ENCODE data around the gene USP7. TPM values are rescaled to one million over a fixed set of nuclear protein-coding genes. Genes with fewer than 3 reads are reported as not detected.
A peak's percentile ranks its signal among the peaks of the same experiment; 100 is the strongest.

The USP7 gene
- total RNA-seq, 1 donor: 44.4 TPM

- no peak for DNase-seq (ENCODE audit: low read depth in 2 of 3, low spot score in 2 of 3)
Observed at GRCh38 chr16:8955828-8956227, 7.9 kb downstream of the USP7 start.

DNA sequence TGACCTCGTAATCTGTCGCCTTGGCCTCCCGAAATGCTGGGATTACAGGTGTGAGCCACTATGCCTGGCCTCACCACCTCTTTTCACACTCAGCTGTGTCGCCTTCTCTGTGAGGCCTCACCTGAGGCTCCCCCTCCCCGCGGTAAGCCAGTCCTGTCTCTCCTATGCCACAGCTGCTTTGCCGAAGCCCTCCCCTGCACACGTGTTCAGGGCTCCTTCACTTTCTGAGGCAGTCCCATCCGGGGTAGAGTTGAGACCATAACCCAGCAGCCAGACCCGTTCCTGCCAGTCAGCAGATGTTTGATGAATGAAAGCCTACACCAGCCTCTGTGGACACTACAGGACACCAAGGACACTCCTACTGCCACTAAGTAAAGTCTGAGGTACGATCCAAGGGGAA, 10.6 kb downstream of the USP7 start:
- no peak for DNase-seq (ENCODE audit: low read depth in 2 of 3, low spot score in 2 of 3)

GRCh38 chr16:8952281-8952751, 11.4 kb downstream of the USP7 start:
- DNase-seq (ENCODE audit: low read depth in 2 of 3, low spot score in 2 of 3): no peak

DNA sequence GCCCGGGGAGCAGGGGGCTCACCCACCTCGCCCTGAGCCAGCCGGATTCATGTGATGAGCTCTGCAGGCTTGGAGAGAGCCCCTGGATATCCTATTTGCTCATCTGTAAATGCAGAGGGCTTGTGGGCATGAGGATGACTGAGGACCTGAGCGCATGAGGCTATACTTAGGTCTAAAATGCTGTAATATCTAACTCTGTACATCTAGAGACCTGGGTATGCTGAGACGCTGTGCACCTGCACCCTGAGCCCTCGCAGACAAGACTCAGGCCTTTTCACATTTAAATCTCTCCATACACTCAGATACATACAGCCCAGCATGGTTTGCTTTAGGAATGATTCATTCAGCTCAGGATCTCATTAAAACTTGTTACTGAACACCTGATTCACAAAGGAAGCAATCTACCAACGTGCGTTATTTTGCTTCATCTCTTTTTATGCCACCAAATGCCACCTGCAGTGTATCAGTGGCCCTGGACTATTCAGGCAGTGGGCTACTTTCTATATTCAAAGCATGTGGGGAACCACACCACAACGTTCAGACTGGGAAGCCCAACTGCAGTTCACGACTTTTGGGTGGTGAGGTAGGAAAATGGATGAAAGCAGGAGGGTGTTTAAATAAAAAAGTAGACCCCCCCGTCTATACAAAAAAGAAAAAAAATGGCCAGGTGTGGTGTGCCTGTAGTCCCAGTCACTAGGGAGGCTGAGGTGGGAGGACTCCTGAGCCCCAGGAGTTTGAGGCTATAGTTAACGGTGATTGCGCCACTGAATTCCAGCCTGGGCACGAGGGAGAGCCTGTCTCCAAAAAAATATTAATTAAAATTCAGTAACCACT, 12.0 kb downstream of the USP7 start:
- no peak for DNase-seq (ENCODE audit: low read depth in 2 of 3, low spot score in 2 of 3)

GRCh38 chr16:8950580-8951077, 13.1 kb downstream of the USP7 start:
- no peak for DNase-seq (ENCODE audit: low read depth in 2 of 3, low spot score in 2 of 3)

DNA sequence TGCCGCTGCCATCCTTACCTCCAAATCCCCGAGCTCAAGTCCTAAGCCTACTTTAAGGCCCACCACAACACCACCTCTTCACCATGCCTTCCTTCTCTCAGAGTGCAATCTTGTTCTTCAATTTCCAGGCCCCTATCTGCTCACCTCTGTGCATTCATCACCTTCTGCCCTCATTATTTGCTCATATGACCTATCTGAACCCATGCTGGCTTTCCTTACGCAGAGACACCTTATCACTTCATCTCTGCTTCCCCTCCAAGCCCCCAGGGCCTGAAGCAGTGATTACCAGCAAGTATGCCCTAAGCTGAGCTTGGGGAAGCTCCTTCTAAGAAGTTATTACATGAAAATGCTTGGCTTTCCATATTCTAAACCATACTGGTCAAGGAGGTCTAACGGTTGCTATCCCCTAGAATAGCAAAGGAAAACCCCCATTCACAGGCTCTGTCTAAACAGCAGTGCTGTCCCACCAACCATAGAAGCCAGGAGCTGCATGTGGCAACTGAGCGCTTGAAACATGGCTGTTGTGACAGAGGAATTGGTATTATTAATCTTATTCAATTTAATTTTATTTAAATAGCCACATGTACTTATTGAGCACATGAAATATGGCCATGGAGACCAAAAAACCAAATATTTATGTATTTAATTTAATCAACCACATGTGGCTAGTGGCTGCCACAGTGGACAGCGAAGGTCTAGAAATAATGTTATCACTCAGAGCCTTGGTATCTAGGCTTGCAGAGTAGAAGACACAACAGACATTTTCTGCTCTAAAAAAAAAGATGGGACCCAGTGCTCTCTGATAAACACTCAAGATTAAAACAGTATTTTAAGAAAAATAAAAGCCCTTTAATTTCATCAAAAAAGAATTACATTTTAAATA, 13.9 kb downstream of the USP7 start:
- no peak for DNase-seq (ENCODE audit: low read depth in 2 of 3, low spot score in 2 of 3)

DNA sequence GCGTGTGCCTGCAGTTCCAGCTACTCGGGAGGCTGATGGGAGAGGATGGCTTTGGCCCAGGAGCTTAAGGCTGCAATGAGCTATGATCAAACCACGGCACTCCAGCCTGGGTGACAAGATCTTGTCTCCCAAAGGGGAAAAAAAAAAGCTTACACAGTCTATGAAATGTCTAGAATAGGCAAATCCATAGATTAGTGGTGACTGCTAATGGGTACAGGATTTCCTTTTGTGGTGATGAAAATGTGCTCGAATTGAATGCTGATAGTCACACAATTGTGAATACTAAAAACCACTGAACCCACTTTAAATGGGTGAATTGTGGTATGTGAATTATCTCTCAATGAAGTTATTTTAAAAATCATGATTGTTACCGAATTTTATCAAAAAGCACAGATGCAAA, 14.9 kb downstream of the USP7 start:
- DNase-seq (ENCODE audit: low read depth in 2 of 3, low spot score in 2 of 3): no peak

DNA sequence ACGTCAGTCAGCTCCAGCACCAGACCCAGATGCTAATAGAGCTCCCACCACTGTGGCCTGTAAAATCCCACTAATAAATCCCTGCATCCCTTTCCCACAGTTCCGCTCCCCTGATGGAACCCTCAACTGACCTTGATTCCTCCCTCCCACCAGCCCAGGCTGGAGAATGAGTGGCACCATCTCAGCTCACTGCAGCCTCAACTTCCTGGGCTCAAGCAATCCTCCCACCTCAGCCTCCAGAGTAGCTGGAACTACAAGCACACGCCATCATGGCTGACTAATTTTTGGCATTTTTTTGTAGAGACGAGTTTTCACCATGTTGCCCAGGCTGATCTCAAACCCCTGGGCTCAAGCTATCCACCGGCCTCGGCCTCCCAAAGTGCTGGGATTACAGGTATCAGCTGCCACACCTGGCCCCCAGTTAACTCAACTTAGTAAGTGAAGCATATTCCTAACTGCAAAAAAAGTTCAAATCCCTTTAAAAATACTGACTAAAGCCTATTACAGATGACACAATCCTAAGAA, 15.6 kb downstream of the USP7 start:
- DNase-seq (ENCODE audit: low read depth in 2 of 3, low spot score in 2 of 3): no peak

DNA sequence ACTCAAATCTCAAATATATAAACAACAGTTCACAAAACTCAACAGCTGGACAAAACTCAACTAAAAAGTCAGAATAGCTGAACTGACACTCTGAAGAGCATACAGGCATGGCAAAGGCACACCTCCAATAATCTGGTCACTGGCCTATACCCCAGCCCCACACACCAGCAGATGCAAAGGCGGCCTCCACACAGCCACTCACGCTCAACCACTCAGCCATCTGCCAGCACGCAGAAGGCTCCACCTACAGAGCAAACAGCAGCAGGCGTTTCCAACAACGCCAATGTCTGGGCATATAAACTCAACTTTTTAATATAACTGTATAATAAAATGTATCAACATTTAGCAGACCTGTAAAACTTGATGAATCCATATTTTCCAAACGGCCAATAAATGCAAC, 17.2 kb downstream of the USP7 start:
- no peak for DNase-seq (ENCODE audit: low read depth in 2 of 3, low spot score in 2 of 3)

DNA sequence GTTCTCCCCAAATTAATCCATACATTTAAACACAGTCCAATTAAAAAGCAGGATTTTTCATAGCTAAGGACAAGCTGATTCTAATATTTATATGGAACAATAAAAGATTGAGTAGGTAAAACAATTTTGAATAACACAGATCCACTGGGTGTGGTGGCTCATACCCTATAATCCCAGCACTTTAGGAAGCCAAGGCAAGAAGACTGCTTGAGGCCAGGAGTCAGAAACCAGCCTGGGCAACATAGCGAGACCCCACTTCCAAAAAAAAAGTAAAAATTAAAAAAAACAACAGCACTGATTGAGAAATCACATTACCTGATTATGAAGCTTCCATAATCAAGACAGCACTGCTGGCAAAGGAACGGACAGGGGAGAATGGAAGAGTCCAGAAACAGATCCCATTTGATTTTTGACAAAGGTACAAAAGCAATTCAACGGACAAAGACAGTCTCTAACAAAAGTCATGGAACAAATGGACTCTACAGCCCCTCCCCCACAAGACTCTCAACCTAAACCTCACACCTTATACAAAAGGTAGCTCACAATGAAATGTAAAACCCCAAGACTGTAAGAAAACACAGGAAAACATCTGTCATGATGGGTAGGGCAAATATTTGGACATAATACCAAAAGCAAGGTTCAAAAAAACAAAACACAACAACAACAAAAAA, 17.9 kb downstream of the USP7 start:
- DNase-seq (ENCODE audit: low read depth in 2 of 3, low spot score in 2 of 3): no peak

DNA sequence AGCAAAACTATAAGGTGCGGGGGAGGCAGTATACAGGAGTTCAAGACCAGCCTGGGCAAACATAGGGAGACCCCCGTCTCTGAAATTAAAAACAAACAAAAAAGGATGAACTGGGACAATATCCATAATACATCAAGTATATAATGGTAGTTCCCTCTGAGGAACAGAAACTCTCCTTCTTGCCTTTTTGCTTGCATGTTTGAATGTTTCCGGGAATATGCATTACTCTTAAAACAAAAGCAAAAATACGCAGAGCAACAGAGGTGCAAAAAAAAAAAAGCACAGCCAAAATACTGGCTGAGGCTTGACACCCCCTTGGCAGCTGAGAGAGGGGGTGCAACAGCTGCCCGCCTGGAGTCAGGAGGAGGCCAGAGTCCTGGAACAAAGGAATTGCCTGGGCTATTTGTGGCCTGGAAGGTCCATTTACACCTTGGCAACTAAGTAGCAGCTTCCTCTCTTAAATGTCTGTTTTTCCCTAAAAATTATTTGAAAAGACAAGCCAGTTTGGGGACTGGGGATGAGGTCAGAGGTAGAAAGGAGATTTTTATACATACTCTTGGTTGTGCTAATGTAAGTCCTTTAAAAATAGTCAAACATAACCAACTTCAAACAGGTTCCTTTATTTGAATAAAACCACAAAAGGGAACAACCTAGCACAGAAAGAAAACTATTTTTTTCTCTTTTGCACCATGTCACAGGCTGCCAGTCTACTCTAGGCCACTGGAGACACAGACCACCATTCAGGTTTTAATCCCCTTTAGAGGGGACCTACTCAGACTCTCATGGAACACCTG, 19.5 kb downstream of the USP7 start:
- DNase-seq (ENCODE audit: low read depth in 2 of 3, low spot score in 2 of 3): peak in 2 of 3 donors; percentile 39 to 79

- DNase-seq (ENCODE audit: low read depth in 2 of 3, low spot score in 2 of 3): no peak
Observed at GRCh38 chr16:8943001-8943763, 20.5 kb downstream of the USP7 start.

DNA sequence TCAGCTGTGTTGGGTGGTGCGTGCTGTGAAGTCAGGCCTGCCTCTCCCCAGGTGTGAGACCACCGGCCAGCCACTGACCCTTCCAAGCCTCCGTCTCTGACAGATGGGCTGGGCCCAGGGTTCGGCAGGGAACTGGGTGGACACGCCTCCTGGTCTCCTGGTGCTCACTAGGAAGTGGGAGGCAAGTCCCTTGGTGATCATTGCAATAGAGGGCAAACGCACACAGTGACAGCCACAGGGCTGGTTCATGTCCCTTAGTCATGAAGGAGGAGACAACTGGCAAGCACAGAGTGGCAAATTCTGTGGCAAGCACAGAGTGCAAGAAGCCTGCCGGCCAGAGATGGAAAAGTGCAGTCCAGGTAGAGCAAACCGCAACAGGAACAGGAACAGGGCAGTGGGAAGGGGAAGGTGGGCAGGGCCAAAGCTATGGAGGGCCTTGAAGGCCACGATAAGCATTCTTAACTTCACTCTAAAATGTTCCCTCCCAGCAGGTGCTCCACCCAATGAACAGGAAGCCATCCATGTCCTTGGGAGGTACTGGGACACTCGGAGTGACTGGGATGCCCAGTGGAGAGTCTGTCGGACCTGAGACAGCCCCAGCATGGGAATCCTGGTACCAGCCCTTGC, 21.9 kb downstream of the USP7 start:
- DNase-seq (ENCODE audit: low read depth in 2 of 3, low spot score in 2 of 3): peak in 1 of 3 donors; percentile 16

DNA sequence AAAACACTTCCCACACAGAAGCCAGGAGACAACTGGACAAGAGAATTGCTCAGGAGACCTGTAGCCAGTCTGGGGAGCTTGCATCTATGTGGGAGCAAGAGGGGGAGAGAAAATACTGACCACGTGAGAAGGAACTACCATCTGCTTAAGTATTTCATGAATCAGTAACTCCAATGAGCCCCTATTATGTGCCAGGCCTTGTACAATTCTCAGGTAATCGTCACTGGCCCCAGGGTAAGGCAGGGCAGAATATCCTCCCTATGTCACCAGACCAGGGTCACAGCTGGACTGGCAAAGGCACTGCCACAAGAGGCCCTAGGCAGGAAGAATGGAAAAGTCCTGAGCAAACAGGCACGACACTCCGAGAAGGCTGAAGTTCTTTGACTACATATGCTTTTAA, 25.9 kb downstream of the USP7 start:
- no peak for DNase-seq (ENCODE audit: low read depth in 2 of 3, low spot score in 2 of 3)

DNA sequence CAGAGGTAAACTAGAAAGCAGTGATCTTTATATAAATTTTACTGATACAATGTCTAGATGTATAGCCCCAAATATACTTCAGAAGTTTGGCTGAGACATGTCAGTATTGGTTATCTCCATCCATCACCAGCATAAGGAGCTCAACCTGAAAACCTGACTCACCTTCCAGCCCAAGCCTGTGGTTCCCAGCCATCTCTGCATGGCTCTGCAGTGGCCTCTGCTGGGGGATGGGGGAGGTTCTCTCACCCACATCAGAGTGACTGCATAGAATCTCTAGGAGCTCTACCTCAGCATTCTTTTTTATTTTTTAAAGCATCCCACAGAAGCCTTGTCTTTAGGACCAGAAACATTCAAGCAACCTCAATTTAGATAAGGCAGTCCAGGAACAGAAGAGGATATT, 27.3 kb downstream of the USP7 start:
- DNase-seq (ENCODE audit: low read depth in 2 of 3, low spot score in 2 of 3): peak; percentile 32 to 66 (median 55)

GRCh38 chr16:8935989-8936388, 27.7 kb downstream of the USP7 start:
- peak in 2 of 3 donors; percentile 23 to 35 for DNase-seq (ENCODE audit: low read depth in 2 of 3, low spot score in 2 of 3)

DNA sequence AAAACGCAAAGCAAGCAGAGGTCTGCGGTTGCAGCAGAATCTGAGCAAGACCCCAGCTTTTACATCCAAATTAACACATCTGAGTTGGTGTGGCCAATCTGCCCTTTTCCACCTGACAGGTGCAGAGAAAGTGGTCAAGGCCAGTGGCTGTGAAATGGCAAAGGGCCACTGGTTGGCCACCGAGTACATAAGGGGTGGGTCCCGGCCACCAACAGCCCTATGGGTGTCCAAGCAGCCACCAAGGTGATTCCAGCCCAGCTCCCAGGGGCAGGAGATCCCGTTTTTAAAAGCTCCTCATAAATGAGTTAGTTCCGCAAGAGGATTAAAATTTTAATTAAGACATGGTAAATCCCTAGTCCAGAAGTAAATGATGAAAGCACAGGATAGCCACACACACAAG, 29.1 kb downstream of the USP7 start:
- no peak for DNase-seq (ENCODE audit: low read depth in 2 of 3, low spot score in 2 of 3)

DNA sequence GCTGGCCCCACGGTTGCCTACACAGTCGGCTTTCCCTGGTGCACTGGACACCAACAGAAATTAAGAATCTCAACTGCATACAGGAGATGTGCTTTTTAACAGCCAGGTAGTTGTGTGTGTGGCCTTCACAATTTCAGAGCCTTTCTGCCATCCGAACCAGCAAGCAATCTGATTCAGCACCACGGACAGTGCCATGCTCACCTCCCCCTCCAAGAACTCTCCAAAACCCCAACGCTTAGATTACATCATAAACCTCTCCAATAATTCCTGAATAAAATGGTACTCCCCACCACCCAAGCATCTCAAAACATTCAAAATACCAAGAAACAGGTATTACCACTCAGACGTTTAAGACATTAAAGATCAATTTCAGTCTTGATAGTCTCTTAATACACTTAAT, 31.8 kb downstream of the USP7 start:
- peak; percentile 30 to 63 (median 30) for DNase-seq (ENCODE audit: low read depth in 2 of 3, low spot score in 2 of 3)

Data from hematopoietic multipotent progenitor cell (in vitro differentiated cells).